ENCODE measurements around the gene ATN1.
"Not testable (repeated sequence)": the region's sequence is repeated elsewhere in the genome, so short reads cannot be mapped to it uniquely, and the experiment has no call there.

The ATN1 gene

DNA sequence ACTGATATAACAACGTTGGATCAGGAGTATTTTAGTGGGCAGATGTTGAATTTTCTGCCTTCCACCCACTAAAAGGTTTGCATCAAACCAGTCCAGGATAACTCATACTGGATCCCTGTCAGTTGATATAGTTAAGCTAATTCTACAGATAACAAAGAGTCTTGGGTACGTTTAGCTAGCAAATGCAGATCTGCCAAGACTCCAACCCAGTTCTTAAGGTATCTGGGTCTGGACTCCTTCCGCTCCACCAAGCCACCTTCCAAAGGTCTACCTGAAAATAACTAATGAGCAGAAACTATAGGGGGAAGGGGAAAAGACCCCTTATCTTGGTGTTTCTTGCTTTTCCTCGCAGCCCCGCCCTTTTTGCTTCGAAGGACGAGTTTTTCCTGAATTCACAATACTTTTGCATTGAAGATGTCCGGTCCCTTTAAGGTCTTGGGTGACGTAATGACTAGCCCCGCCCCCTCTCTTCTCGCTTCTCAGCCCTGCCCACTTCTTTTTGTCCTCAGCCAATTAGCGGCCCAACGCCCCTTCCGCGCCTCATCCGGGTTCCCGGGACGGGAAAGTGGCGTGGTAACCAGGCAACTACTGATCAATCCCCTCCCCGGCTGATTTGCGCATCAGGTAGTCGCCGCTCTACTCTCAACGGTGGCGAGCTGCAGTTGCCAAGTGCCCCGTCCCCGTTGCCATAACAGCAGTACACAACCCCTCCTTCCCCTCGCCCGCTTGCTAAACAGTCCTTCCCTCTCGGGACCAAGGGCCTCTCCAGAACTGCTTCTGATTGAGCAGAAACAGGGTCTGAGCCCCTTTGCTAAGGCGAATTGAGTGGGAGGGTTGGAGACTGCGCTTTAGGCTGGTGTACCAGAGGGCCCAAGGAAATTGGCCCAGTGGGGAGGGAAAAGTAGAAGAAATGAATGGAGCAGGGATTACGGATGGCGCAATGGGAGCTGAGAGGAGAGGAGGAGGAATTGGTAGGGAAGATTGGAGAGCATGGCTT, 23.2 kb upstream of the ATN1 start, which contains the start of gene LRRC23:
Gene LRRC23 (plus strand): TSS at position 543 of the 997 bp plus-strand sequence. CDS start 812 bp downstream, outside the sequence.
- DNase-seq = peak; percentile 98

DNA sequence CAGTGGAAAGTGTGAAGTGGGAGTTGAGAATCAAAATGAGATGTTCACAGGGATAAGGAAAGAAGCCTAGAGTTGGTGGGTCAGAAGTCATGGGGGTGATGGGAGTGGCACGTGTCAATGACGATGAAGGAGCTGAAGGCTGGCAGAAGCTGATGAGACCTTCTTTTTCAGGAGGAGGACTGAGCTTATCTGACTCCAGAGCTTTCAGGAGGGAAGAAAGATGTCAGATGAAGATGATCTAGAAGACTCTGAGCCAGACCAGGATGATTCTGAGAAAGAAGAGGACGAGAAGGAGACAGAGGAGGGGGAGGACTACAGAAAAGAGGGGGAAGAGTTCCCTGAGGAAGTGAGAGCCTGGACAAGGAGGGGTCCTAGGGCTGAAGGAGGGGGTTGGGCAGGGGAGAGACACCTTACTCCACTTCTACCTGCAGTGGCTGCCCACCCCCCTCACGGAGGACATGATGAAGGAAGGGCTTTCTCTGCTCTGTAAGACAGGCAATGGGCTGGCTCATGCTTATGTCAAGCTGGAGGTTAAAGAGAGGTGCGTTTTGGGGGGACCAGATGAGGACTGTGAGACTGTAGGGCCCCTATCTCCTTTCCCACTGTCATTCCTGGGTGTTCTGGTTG, 22.2 kb upstream of the ATN1 start:
- no peak for DNase-seq

DNA sequence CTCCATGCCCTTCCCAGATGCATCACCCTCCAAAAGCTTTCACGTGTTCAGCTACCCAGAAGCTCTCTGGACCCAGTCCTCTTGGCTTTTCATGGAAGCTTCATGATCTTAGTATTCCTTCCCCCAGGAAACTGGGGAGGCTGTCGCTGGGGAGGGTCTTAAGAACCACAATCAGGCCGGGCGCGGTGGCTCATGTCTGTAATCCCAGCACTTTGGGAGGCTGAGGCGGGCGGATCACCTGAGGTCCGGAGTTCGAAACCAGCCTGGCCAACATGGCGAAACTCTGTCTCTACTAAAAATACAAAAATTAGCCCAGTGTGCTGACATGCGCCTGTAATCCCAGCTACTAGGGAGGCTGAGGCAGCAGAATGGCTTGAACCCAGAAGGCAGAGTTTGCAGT, 19.6 kb upstream of the ATN1 start:
- not testable (repeated sequence) for DNase-seq

DNA sequence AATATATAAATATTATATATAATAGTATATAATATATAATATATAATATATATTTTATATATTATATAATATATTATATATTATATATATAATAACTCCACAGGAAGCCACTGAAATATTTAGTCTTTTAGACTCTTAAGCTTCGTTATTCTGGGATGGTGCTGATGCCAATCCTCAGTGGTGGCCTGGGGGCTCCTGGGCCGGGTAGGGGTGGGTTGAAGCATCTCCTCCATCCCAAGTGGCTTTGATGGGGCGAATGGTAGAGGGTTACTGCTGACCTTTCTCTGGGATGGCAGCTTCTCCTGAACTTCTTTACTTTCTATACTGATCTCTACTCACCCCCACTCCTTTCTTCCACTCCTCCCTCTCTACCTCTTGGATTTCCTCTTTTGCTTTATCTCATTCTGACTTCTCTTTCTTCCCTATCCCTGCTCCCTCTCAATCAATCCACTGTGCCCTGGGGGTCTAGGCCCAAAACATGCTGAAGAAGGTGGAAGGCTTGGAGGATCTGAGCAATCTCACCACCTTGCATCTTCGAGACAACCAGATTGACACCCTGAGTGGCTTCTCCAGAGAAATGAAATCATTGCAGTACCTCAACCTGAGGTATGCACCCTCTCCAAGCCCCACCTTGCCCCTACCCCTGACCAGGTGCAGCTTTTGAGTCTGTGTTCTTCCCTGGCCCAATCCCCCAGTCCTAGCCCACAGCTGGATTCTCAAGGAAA, 18.2 kb upstream of the ATN1 start:
- no peak for DNase-seq

DNA sequence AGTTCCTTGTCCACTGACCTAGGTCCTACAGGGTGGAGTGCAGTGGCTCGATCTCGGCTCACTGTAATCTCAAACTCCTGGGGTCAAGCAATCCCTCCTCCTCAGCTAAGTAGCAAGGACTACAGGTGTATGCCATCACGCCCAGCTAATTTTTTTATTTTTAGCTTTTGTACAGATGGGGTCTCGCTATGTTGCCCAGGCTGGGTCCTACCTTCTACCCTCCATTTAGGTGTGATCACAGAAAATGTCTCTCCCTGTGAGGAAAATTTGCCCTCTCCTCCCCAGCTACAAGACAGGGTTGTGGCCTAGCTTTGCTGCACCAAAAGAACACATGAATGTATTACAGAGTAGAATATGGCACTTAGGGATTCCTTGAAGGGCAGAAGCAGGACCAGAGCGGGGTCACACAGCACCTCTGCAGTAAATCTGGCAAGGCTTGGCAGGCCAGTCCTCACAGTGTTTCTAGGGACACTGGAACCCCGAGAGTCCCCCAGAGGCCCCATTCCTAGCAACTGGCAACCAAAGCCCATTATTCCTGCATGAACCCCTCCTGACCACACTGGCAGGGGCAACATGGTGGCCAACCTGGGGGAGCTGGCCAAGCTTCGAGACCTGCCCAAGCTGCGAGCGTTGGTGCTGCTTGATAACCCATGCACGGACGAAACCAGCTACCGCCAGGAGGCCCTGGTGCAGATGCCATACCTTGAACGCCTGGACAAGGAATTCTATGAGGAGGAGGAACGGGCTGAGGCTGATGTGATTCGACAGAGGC, 15.4 kb upstream of the ATN1 start:
- no peak for DNase-seq

DNA sequence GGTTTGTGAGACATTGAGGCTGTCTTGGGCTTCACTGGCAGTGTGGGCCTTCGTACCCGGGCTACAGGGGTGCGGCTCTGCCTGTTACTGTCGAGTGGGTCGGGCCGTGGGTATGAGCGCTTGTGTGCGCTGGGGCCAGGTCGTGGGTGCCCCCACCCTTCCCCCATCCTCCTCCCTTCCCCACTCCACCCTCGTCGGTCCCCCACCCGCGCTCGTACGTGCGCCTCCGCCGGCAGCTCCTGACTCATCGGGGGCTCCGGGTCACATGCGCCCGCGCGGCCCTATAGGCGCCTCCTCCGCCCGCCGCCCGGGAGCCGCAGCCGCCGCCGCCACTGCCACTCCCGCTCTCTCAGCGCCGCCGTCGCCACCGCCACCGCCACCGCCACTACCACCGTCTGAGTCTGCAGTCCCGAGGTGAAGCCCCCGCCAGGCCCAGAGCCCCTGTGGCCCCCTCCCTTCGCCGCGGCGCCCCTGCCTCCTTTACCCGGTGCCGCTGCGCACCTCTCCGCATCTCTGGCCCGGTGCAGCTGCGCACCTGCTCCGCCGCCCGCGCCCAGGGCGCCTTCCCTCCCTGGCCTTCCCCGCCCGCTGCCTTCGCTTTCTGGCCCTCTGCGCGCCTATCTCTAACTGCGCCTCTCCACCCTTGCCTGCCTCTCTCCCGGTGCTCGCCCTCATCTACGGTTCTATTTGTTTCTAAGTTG, 13.4 kb upstream of the ATN1 start, which contains the start of gene ENO2:
Gene ENO2 (plus strand): TSS at position 335 of the 701 bp plus-strand sequence. CDS start 1,253 bp downstream, outside the sequence.
- peak; percentile 88 for DNase-seq

DNA sequence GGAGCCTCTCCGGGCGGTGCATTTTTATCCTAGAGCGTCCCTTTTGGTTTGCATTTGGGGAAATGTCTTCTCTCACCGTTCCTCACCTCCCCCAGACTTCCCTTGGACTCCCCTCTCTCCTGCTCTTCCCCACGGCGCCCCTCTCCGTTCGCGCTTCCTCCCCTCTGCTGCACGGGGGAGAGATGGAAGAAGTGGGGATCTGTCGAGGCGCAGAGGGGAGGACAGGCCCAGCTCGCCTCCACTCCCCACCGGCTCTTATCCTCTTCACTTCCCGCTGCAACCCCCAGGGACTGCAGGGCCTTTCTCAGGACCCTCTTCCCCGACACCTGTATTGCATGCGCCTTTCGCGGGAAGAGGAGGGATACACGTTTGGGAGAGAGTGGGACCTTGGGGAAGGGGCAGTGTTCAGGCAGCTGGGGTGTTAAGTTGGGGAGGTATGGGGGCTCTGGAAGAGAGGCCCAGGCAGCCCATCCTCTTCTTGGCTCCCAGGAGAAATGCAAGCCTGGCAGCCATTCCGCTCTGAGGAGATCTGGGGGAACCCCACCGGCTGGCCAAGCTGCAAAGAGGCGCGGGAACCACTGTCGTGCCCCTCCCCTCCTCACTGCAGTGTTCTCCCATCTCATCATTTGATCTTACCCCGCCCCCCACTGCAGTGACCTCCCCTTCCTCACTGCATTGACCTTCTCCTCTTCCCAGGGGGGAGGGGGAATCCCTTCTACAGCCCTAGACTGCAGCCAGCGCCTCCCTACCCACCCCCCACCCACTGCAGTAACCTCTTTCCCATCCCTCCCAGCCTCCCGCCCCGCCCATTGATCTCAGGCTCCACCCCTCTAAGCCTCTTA, 12.6 kb upstream of the ATN1 start:
- DNase-seq = no peak

DNA sequence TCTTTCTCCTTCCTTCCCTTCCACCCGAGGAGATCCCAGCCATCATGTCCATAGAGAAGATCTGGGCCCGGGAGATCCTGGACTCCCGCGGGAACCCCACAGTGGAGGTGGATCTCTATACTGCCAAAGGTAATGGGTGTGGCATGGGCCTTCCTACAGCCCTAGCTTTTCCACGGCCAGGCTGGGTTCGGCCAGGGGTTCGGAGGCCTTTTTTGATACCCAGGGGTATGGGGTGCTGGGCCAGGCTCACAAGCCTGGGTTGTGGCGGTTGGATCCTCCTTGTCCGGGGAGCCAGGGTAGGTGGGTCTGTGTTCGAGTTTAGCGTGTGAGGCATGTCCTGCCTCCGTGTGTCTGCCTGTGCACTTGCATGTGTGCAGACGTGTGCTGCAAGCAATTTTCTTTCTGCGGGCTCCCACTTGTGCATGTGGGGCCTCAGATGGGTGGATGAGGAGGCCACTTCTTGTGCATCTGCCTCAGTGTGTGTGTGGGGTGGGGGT, 11.9 kb upstream of the ATN1 start:
- DNase-seq = no peak

DNA sequence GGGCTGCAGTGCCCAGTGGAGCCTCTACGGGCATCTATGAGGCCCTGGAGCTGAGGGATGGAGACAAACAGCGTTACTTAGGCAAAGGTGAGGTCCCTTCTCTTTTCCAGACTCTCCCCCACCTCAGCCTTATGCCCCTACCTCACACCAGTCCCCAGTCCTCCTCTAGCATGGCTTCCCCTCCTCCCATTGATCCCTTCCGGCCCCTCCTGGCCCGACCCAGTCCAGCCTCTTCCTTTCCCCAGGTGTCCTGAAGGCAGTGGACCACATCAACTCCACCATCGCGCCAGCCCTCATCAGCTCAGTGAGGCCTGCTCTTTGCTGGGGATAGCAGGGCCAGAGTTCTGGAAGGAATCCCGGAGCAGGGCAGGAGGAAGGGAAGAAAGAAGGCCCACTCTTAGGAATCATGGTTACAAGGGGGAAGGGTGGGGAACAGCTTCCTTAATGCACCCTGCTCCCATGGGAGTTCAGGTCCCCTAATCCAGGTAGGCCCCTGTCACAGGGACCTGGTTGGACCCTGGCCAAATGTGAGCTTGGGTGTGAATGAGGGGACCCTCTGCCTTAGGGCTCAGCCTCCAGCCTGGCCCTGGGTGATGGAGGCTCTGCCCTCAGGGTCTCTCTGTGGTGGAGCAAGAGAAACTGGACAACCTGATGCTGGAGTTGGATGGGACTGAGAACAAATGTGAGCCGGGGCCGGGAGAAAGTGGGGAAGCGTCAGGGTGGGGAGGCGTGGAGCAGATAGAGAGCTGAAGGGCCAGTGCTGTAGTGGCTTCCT, 11.1 kb upstream of the ATN1 start:
- DNase-seq = no peak

DNA sequence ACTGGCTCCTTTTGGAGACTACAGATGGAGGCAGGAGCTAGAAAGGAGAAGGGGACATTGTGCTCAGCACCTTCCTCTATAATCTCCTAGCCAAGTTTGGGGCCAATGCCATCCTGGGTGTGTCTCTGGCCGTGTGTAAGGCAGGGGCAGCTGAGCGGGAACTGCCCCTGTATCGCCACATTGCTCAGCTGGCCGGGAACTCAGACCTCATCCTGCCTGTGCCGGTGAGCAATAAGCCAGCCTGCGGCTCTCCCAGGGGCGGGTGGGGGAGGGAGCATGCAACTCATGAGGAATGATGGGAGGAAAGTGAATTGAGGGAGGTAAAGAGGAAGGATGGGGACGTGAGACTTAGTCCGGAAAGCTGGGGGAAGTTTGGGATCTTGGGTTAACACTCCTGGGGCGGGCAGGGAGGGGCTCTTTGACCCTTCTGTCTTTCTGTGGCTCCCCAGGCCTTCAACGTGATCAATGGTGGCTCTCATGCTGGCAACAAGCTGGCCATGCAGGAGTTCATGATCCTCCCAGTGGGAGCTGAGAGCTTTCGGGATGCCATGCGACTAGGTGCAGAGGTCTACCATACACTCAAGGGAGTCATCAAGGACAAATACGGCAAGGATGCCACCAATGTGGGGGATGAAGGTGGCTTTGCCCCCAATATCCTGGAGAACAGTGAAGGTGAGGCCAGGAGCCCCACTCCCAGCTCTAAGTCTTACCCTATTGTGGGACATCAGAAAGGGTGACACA, 10.1 kb upstream of the ATN1 start:
- DNase-seq = no peak

DNA sequence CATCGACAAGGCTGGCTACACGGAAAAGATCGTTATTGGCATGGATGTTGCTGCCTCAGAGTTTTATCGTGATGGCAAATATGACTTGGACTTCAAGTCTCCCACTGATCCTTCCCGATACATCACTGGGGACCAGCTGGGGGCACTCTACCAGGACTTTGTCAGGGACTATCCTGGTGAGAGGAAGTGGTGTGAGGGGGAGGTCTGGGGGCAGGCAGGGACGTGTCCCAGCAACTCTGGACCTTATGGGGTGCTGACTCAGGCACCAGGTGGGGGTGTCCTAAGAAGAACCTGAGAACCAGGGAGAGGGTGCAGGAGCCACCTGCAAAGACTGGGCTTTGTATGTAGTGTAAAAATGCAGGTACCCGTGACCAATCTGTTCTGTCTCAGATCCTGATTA, 8.2 kb upstream of the ATN1 start:
- DNase-seq = no peak

DNA sequence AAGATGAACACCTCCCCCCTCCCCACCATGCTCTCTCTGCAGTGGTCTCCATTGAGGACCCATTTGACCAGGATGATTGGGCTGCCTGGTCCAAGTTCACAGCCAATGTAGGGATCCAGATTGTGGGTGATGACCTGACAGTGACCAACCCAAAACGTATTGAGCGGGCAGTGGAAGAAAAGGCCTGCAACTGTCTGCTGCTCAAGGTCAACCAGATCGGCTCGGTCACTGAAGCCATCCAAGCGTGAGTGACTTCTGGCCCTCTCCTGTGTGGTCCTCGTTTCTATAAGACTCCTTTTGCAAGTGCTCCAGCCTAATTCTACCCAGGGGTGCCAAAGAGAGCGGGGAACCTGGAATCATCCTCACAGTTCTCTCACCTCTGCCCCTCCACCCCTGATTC, 6.2 kb upstream of the ATN1 start:
- DNase-seq = no peak

DNA sequence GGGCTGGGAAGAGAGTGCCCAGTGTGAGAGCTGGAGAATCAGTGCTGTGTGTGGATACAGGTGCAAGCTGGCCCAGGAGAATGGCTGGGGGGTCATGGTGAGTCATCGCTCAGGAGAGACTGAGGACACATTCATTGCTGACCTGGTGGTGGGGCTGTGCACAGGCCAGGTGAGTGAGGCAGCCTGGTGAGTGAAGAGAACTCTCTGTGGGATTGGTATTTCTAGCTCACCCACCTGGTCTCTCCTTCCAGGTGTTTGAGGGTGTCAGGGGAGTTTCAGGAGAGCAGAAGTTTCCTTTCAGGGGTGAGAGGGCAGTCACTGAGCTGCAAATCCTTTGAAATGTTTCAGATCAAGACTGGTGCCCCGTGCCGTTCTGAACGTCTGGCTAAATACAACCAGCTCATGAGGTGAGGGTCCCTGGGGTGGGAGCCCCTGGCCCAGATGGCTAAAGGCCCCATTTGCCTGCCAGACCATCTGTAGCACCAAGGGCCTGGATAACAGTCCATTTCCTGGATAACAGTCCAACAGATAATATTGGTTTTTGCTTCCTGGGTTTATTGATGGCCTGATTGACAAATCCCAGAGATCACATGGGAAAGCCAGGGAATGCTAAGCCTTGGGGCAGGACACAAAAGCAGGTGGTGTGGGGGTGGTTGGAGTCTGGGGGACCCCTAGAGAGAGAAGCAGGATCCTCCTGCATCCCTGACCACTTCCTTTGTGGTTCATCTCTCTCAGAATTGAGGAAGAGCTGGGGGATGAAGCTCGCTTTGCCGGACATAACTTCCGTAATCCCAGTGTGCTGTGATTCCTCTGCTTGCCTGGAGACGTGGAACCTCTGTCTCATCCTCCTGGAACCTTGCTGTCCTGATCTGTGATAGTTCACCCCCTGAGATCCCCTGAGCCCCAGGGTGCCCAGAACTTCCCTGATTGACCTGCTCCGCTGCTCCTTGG, 5.5 kb upstream of the ATN1 start:
- no peak for DNase-seq

DNA sequence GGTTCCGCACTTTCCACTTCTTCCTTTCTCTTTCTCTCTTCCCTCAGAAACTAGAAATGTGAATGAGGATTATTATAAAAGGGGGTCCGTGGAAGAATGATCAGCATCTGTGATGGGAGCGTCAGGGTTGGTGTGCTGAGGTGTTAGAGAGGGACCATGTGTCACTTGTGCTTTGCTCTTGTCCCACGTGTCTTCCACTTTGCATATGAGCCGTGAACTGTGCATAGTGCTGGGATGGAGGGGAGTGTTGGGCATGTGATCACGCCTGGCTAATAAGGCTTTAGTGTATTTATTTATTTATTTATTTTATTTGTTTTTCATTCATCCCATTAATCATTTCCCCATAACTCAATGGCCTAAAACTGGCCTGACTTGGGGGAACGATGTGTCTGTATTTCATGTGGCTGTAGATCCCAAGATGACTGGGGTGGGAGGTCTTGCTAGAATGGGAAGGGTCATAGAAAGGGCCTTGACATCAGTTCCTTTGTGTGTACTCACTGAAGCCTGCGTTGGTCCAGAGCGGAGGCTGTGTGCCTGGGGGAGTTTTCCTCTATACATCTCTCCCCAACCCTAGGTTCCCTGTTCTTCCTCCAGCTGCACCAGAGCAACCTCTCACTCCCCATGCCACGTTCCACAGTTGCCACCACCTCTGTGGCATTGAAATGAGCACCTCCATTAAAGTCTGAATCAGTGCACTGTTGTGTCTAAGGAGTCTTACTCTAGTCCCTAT, 4.6 kb upstream of the ATN1 start:
- DNase-seq = no peak

DNA sequence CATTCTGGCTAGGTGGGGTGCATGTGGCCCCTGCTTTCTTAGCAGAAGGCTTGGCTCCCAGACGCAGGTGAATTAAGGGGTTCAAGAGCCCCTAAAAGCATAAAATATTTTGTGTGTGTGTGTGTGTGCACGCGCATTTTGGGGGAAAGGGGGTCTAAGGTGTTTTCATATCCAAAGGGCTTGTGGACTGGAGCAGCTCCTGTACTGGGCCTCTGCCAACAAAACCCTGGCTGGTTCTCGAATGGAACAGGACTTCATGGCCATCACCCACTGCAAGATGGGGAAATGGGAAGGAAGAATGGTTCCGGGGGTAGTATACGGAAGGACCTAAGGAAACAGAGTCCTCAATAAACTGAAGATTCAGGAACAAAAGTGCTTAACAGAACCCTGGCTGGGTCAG, 3.9 kb upstream of the ATN1 start:
- DNase-seq = no peak

DNA sequence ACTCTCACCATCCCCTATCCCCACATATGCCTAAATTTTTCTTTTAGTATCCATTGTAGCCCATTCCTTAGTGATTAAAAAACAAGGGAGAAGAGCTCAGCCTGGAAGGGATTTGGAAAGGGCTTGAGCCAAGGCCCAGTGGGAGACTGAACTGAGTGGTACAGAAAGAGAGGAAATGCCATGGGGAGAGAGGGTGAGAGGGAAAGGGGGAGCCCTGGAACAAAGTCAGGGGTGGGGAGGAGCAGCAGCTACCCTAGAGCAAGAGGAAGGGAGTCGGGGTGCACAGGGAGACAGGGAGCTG, 2.6 kb upstream of the ATN1 start:
- no peak for DNase-seq

DNA sequence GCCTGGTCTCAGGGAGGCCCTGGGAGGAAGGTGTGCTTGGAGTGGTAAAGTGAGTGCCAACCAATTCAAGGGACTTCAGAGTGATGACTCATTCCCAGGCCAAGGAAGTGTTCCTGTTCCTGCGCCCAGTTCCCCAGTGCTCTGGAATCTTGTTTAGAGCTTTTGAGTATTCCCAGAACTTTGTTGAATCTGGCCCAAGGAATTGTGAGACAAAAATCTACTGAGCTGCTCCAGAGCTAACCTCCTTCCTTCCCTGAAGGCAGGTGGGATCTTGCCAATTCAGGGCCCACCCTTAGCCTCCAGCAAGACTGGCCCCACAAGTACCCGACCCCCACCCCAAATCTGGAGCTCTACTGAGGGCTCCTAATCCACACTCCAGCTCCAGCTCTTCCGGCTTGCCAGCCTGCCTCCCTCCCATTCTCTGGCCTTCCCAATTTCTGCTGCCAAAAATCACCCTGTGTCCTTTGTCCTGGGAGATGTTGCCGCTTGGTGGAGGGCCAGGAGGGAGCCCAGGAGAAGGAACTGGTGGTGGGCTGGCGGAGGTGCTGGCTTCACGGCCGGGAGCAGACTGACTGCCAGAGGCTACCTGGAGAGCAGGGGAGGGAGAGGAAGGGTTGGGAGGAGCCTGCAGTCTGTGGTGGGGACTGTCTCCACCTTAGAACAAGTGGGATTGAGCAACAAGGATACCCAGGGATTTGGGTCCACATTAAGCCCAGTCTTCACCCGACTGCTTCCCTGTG, 2.0 kb upstream of the ATN1 start:
- DNase-seq = no peak
